ENCODE measurements around the gene RPS6KA2. TPM values are rescaled to one million over a fixed set of nuclear protein-coding genes. Genes with fewer than 3 reads are reported as not detected.
"Not testable (repeated sequence)": the region's sequence is repeated elsewhere in the genome, so short reads cannot be mapped to it uniquely, and the experiment has no call there.

RPS6KA2 gene
- total RNA-seq, 1 donor from 2014 or later: 36.1 TPM

DNA sequence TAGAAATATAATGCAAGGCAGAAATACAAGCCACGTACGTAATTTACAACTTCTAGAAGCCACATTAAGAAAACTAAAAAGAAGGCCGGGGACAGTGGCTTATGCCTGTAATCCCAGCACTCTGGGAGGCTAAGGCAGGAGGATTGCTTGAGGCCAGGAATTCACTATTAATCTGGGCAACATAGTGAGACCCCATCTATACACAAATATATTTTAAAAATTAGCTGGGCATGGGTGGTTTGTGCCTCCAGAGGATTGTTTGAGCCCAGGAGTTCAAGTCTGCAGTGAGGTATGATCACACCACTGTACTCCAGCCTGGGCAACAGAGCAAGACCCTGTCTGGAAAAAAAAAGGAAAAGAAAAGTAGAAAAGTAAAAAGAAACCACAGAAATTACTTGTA is 256.6 kb downstream of the RPS6KA2 start:
- no peak for DNase-seq (ENCODE audit: low spot score)

DNA sequence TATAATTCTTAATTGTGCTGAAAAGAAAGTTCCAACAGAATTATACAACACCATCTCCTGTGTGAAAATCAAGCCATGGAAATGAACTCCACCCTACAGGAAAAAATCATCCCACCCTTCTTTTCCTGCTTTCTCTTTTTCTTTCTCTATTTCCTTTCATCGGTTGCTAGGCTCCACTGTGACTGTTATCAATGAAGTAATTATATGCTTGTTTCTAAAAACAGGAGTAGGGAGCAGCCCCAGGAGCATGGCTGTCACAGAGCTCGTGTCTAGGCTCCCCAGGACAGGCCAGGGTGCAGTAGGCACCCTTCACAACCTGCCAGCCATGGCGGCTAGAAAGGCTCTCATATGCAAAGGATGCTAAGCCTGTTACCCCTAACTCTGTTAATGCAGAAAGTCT is 257.3 kb downstream of the RPS6KA2 start:
- no peak for DNase-seq (ENCODE audit: low spot score)

DNA sequence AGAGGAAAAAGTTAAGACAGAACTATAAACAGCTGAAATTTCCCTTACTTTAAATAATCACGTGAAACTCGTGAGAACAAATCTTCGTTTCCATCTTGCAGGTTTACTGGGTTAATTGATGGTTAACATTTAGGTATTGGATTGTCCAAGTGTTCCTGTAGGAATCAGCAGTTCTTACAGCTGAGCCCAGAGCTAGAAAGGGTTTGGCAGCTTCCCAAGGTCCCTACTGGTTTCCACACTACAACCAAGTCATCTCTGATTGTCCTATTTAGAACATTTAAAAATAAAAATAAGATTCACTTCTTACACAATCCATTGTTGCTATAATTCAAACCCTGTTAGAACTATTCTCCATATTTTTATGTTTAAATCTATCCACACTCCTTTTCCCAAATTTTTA is 260.1 kb downstream of the RPS6KA2 start:
- no peak for DNase-seq (ENCODE audit: low spot score)

DNA sequence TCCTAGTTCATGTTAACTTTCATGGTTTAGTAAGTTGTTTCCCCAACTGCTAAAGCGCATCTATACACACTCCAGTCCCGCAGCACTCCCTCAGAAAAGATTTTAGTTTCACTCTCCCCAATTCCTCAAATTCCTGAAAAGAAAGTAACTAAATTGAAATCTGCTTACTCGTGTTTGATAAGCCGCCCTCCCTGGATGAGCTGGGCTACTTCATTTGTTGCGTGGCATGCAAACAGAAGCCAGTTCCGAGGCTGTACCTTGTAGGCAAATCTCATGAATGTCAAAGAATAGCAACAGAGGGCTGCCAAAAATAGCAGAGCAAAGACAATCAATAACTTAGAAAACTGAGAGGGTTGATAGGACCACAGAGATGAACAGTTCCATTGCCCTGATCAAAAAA is 261.2 kb downstream of the RPS6KA2 start:
- DNase-seq (ENCODE audit: low spot score): no peak

DNA sequence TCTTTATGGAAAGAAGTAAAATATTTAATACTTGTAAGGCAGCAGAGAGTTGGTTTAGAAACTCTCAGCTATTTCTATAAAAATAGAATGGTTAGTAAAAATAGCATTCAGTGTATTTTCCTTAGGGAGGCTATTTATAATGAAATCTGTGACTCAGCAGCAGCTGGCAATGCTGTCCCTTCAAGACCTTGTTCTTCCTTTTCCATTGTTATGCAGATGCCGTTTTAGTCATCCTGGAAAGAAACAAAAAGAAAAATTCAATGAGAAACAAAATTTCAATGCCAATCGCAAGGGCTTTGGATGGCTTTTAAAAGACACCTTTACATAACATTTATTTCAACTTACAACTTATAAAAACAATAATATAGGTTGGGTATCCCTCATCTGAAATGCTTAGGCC is 261.8 kb downstream of the RPS6KA2 start:
- DNase-seq (ENCODE audit: low spot score): no peak

DNA sequence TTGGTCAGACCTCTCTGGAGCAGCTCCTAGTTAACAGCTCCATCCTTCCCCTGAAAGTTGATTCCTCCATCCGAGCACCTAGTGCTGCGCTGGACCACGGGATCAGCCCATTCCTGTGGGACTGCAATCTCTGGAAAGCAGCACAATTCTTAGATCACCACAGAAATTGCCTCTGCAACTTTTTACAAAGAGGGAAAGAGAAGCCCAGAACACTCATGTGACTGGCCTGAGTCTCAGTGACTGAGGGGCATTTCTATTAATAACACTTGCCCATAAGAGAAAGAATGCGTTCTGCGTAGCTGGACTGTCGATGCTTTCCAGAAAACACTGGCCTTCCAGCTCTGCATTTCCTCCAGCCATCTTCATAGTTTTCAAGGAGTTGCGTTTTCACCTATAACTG is 262.6 kb downstream of the RPS6KA2 start:
- DNase-seq (ENCODE audit: low spot score): no peak

DNA sequence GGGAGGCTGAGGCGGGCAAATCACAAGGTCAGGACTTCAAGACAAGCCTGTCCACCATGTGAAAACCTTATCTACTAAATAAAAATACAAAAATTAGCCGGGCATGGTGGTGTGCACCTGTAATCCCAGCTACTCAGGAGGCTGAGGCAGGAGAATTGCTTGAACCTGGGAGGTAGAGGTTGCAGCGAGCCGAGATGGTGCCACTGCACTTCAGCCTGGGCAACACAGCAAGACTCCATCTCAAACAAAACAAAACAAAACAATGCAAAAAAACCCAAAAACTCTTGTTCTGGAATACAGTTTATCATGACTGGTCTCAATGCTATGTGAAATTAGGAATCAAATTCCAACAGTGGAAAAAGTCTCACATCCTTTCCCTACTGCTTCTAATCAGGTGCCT is 264.6 kb downstream of the RPS6KA2 start:
- DNase-seq (ENCODE audit: low spot score): not testable (repeated sequence)

DNA sequence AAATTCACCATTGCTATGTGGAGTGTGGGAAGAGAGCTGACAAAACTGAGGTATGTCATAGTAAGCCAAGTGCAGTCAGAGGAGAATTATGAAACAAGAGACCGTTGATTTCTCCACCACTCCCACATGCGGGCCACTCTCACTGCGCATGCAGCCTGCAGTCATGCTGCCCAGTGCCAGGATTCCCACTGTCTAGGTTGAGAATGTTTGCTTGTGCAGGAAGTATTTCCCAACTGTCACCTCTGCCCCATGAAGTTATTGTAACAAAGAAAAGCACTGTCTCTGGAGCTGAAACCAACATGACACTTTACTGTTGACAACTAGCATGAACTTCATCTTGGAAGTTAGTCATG is 266.0 kb downstream of the RPS6KA2 start:
- DNase-seq (ENCODE audit: low spot score): no peak

DNA sequence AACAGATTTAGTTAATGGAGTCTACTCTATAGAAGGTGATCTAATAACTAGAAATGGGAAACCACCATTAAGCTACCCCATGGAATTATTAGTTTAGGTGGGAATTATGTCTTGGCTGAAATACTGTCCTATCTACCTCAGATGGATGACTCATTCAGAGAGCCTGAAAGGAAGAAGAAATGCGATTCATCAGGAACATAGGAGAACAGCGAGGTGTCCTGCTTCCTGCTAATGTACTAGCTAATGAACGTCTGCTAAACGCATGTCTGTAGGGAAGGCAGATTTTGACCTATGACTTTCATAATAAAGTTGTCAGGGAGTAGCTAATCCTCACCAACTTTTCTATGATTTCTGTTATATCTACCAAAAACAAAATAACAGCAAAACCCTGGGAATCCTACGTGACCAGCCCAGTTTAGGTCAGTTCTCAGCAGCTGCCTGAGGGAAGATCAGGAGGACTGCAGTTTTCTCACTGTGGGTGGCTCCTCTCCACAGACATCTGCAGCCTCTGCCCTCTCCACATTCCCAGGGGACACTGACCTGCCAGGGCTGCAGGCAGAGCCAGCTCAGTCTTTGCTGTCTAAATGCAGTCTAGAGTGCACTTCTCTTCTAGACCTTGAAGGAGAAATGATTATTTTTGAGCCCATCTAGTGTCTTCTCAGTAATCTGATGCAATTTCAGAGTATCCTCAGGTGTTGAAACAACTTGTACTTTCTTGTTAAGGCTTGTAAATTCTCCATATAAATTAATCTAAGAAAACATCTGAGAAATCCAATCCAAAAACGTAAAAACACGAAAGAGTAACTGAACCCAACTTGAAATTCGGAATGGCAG is 266.6 kb downstream of the RPS6KA2 start:
- no peak for DNase-seq (ENCODE audit: low spot score)

Other genes starting within 250 kb of the RPS6KA2 start
- gene MPC1, start 244.3 kb downstream of the RPS6KA2 start, total RNA-seq: 45.9 TPM
- 1.1 TPM for gene RAMACL, start 40.6 kb downstream of the RPS6KA2 start, total RNA-seq

Data from mucosa of gallbladder (tissue), 1 donor.